ENCODE measurements around the gene NKX2-8. TPM values are rescaled to one million over a fixed set of nuclear protein-coding genes. Genes with fewer than 3 reads are reported as not detected.

The NKX2-8 gene
- total RNA-seq (2014; rRNA removed) (not detected in 2 replicates), Bru-seq, nascent RNA (not detected), BruChase-seq, experiment 1, labeled RNA remaining after a 6-hour chase (not detected), BruChase-seq, experiment 2, labeled RNA remaining after a 2-hour chase (not detected)
- long read RNA-seq, partial matches to known transcripts: 0 of 1 reads
- long read RNA-seq, other reads (novel, unspliced or antisense): 0 of 1 reads

- peaks cover 5% of the 10 kb centered on the region for H3K4me1 ChIP-seq (ENCODE audit: insufficient read depth, low read length)
- H3F3A ChIP-seq (ENCODE audit: low read length, unreplicated experiment): no peaks in the 10 kb centered on the region
- no peaks in the 10 kb centered on the region for H3K9me2 ChIP-seq (replicated peaks; ENCODE audit: low read length)
- peak within 1 kb of the TSS; percentile 91 for H3K4me3 ChIP-seq (ENCODE audit: low read length)
- no peaks in the 10 kb centered on the region for H3K9me3 ChIP-seq (ENCODE audit: low read length)
- DNase-seq (no peak), ATAC-seq (peak; percentile 51)
- ChIA-PET CTCF (interaction anchor here (0.6 to 0.7 kb wide), 3 partner anchors 22 to 483 kb away, joined by 3 read pairs; no protein-coding TSS in a partner anchor), POLR2A (ENCODE audit: unreplicated experiment) (no interaction called here)
- H3K79me2 ChIP-seq (ENCODE audit: low read length): no peaks in the 10 kb centered on the region
- H4K20me1 ChIP-seq (ENCODE audit: low read length): no peaks in the 10 kb centered on the region
- no peaks in the 10 kb centered on the region for H3K36me3 ChIP-seq (ENCODE audit: low read depth, low read length)
- no peak for TF ChIP-seq EZH2 (IDR thresholded peaks at IDR 0.05; ENCODE audit: low read length, unreplicated experiment)
- TF ChIP-seq CTCF (conservative IDR thresholded peaks at IDR 0.05; ENCODE audit: low read depth, low read length): no peak
- no peak for TF ChIP-seq EZH2phosphoT487 (IDR thresholded peaks at IDR 0.05; ENCODE audit: borderline replicate concordance, low read length)
- no peak within 1 kb of the TSS for H3K27ac ChIP-seq (ENCODE audit: low read length)
- intact Hi-C loops (cut with micrococcal nuclease): no loop called here
- peaks cover 23% of the 10 kb centered on the region for H3K27me3 ChIP-seq (ENCODE audit: low read length)
- no peak within 1 kb of the TSS for H3K9ac ChIP-seq (ENCODE audit: low read length)
- BruUV-seq (replicated peaks): no TSS peak
- peak within 1 kb of the TSS; percentile 100 for H3K4me2 ChIP-seq (ENCODE audit: low read length)
- peak within 1 kb of the TSS; percentile 97 for H2AFZ ChIP-seq (ENCODE audit: low read length)
These were observed at the start of gene NKX2-8 for GRCh38 chr14:36582011-36582873. NKX2-8 (minus strand) TSS chr14:36582614; CDS start chr14:36582389, 225 bp downstream.

GRCh38 chr14:36627981-36628380, 45.6 kb upstream of the NKX2-8 start:
- ATAC-seq (no peak), DNase-seq (no peak)
- POLR2A ChIA-PET (ENCODE audit: unreplicated experiment): no interaction called here
- Histone ChIP-seq H3K9ac (ENCODE audit: low read length) (no peak overlapping the region), H3K27me3 (ENCODE audit: low read length) (no peaks in the 10 kb centered on the region), H3K36me3 (ENCODE audit: low read depth, low read length) (no peaks in the 10 kb centered on the region), H3K27ac (ENCODE audit: low read length) (no peak overlapping the region), H3K4me3 (ENCODE audit: low read length) (no peak overlapping the region), H3K9me2 (replicated peaks; ENCODE audit: low read length) (no peaks in the 10 kb centered on the region), H3K4me2 (ENCODE audit: low read length) (no peak overlapping the region), H3F3A (ENCODE audit: low read length, unreplicated experiment) (no peaks in the 10 kb centered on the region), H3K79me2 (ENCODE audit: low read length) (no peaks in the 10 kb centered on the region), H3K4me1 (ENCODE audit: insufficient read depth, low read length) (no peaks in the 10 kb centered on the region), H2AFZ (ENCODE audit: low read length) (no peak overlapping the region), H4K20me1 (ENCODE audit: low read length) (no peaks in the 10 kb centered on the region), H3K9me3 (ENCODE audit: low read length) (no peaks in the 10 kb centered on the region)
- intact Hi-C loops (cut with micrococcal nuclease): no loop called here
- CTCF ChIA-PET: no interaction called here
- BruUV-seq (replicated peaks): no TSS peak
- no peak for TF ChIP-seq CTCF (conservative IDR thresholded peaks at IDR 0.05; ENCODE audit: low read depth, low read length)
- no peak for TF ChIP-seq EZH2 (IDR thresholded peaks at IDR 0.05; ENCODE audit: low read length, unreplicated experiment)
- no peak for TF ChIP-seq EZH2phosphoT487 (IDR thresholded peaks at IDR 0.05; ENCODE audit: borderline replicate concordance, low read length)

GRCh38 chr14:36626151-36626550, 43.7 kb upstream of the NKX2-8 start:
- H3F3A ChIP-seq (ENCODE audit: low read length, unreplicated experiment): no peaks in the 10 kb centered on the region
- H3K4me1 ChIP-seq (ENCODE audit: insufficient read depth, low read length): no peaks in the 10 kb centered on the region
- intact Hi-C loops (cut with micrococcal nuclease): no loop called here
- BruUV-seq (replicated peaks): no TSS peak
- ATAC-seq: no peak
- H3K79me2 ChIP-seq (ENCODE audit: low read length): no peaks in the 10 kb centered on the region
- no peak overlapping the region for H3K9ac ChIP-seq (ENCODE audit: low read length)
- H3K27ac ChIP-seq (ENCODE audit: low read length): no peak overlapping the region
- H4K20me1 ChIP-seq (ENCODE audit: low read length): no peaks in the 10 kb centered on the region
- H3K4me2 ChIP-seq (ENCODE audit: low read length): no peak overlapping the region
- no peaks in the 10 kb centered on the region for H3K9me3 ChIP-seq (ENCODE audit: low read length)
- H2AFZ ChIP-seq (ENCODE audit: low read length): no peak overlapping the region
- POLR2A ChIA-PET (ENCODE audit: unreplicated experiment): no interaction called here
- no peak overlapping the region for H3K4me3 ChIP-seq (ENCODE audit: low read length)
- CTCF ChIA-PET: no interaction called here
- no peaks in the 10 kb centered on the region for H3K9me2 ChIP-seq (replicated peaks; ENCODE audit: low read length)
- DNase-seq: no peak
- no peaks in the 10 kb centered on the region for H3K27me3 ChIP-seq (ENCODE audit: low read length)
- no peak for TF ChIP-seq EZH2phosphoT487 (IDR thresholded peaks at IDR 0.05; ENCODE audit: borderline replicate concordance, low read length)
- TF ChIP-seq CTCF (conservative IDR thresholded peaks at IDR 0.05; ENCODE audit: low read depth, low read length): no peak
- no peak for TF ChIP-seq EZH2 (IDR thresholded peaks at IDR 0.05; ENCODE audit: low read length, unreplicated experiment)
- no peaks in the 10 kb centered on the region for H3K36me3 ChIP-seq (ENCODE audit: low read depth, low read length)

Data from PC-3 (cell line).